ENCODE results near the gene PDE1A. TPM values are rescaled to one million over a fixed set of nuclear protein-coding genes. Genes with fewer than 3 reads are reported as not detected.

The PDE1A gene
- total and polyA plus RNA-seq, 2 donors (not counting 1 experiment from before 2014, with no cell fraction given): 0.07 TPM; not detected in 1

DNA sequence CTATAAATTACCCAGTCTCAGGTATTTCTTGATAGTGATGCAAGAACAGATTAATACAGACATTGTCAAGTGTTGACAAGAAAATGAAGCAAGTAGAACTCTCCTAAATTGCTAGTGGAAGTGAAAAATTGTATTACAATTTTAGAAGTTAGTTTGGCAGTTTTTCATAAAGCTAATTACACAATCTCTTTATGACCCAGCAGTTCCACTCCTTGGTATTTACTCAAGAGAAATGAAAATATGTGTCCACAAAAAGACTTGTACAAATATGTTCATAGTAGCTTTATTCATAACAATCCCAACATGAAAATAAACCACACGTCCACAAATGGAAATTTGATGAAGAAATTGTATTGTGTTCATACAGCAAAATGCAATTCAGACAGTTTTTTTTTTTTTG is 49.4 kb downstream of the PDE1A start:
- no peak for DNase-seq
- WGBS (ENCODE audit: insufficient coverage): no CpG with 5 or more reads among the region's 1 CpG

DNA sequence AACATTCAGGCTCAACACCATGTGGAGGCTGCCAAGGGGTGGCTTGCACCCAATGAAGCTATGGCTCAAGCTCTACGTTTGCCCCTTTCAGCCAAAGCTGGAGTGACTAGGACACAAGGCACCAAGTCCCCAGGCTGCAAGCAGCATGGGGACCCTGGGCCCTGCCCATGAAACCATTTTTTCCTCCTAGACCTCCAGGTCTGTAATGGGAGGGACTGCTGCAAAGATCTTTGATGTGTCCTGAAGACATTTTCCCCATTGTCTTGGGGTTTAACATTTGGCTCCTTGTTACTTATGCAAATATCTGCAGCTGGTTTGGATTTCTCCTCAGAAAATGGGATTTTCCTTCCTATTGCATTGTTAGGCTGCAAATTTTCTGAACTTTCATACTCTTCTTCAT is 51.0 kb downstream of the PDE1A start:
- CTCF ChIA-PET: no interaction called here
- POLR2A ChIA-PET: no interaction called here

More for the DNA sequence above, 49.4 kb downstream of the PDE1A start:
- ChIA-PET CTCF (no interaction called here), POLR2A (no interaction called here)
- Histone ChIP-seq H2AFZ (ENCODE audit: insufficient read depth, low read depth, low read length, poor library complexity, severe bottlenecking) (no peak overlapping the region), H3K36me3 (replicated peaks in 1 of 2; ENCODE audit: control extremely low read depth in 1 of 2, control insufficient read depth in 1 of 2, extremely low read depth in 1 of 2, insufficient read depth in 2 of 2, low read length in 1 of 2) (no peaks in the 10 kb centered on the region), H3K4me3 (ENCODE audit: control extremely low read depth in 1 of 5, extremely low read depth in 1 of 5, insufficient read depth in 1 of 5, low read depth in 2 of 5, low read length in 4 of 5) (no peak overlapping the region), H3K4me2 (replicated peaks; ENCODE audit: low read depth, low read length, poor library complexity, severe bottlenecking) (no peak overlapping the region), H3K9ac (ENCODE audit: low read length) (no peak overlapping the region), H3K27ac (ENCODE audit: low read length in 2 of 2) (no peak overlapping the region), H3K9me3 (ENCODE audit: control extremely low read depth in 1 of 3, control insufficient read depth in 2 of 3, insufficient read depth in 1 of 3, low read length in 2 of 3) (peaks cover 0 to 12% (median 0%) of the 10 kb centered on the region in 3 donors), H3K79me2 (ENCODE audit: control insufficient read depth, insufficient read depth, low read length) (no peaks in the 10 kb centered on the region), H3K27me3 (replicated peaks in 1 of 4; ENCODE audit: control extremely low read depth in 1 of 4, control insufficient read depth in 3 of 4, insufficient read depth in 4 of 4, low read length in 3 of 4) (no peaks in the 10 kb centered on the region), H4K20me1 (ENCODE audit: control insufficient read depth, insufficient read depth, low read length, poor library complexity, severe bottlenecking) (no peaks in the 10 kb centered on the region), H3K4me1 (ENCODE audit: control insufficient read depth in 2 of 2, insufficient read depth in 2 of 2, low read length in 2 of 2) (no peaks in the 10 kb centered on the region)
- no peaks in the 10 kb centered on the region for H3K27me3 Mint-ChIP-seq
- H3K27ac Mint-ChIP-seq: no peak overlapping the region
- no peak overlapping the region for H3K4me3 Mint-ChIP-seq
- H3K9me3 Mint-ChIP-seq (ENCODE audit: insufficient read depth): peaks cover 9% of the 10 kb centered on the region
- no peak for ATAC-seq (ENCODE audit: low read depth)
- intact Hi-C loops (cut with micrococcal nuclease): no loop called here
- H3K4me1 Mint-ChIP-seq: no peaks in the 10 kb centered on the region
- TF ChIP-seq CTCF (IDR thresholded peaks at IDR 0.05): no peak
- no peak for TF ChIP-seq EZH2 (IDR thresholded peaks at IDR 0.05; ENCODE audit: borderline replicate concordance, insufficient read depth, low read depth, low read length, poor library complexity, severe bottlenecking)

More for the DNA sequence above, 51.0 kb downstream of the PDE1A start:
- ATAC-seq (ENCODE audit: low read depth): no peak
- intact Hi-C loops (cut with micrococcal nuclease): no loop called here
- TF ChIP-seq EZH2 (IDR thresholded peaks at IDR 0.05; ENCODE audit: borderline replicate concordance, insufficient read depth, low read depth, low read length, poor library complexity, severe bottlenecking) (no peak), CTCF (IDR thresholded peaks at IDR 0.05) (no peak)
- Histone ChIP-seq H3K79me2 (ENCODE audit: control insufficient read depth, insufficient read depth, low read length) (no peaks in the 10 kb centered on the region), H3K4me1 (ENCODE audit: control insufficient read depth in 2 of 2, insufficient read depth in 2 of 2, low read length in 2 of 2) (no peaks in the 10 kb centered on the region), H3K27me3 (replicated peaks in 1 of 4; ENCODE audit: control extremely low read depth in 1 of 4, control insufficient read depth in 3 of 4, insufficient read depth in 4 of 4, low read length in 3 of 4) (no peaks in the 10 kb centered on the region), H3K4me3 (ENCODE audit: control extremely low read depth in 1 of 5, extremely low read depth in 1 of 5, insufficient read depth in 1 of 5, low read depth in 2 of 5, low read length in 4 of 5) (no peak overlapping the region), H3K9me3 (ENCODE audit: control extremely low read depth in 1 of 3, control insufficient read depth in 2 of 3, insufficient read depth in 1 of 3, low read length in 2 of 3) (peaks cover 0 to 12% (median 0%) of the 10 kb centered on the region in 3 donors), H2AFZ (ENCODE audit: insufficient read depth, low read depth, low read length, poor library complexity, severe bottlenecking) (no peak overlapping the region), H3K36me3 (replicated peaks in 1 of 2; ENCODE audit: control extremely low read depth in 1 of 2, control insufficient read depth in 1 of 2, extremely low read depth in 1 of 2, insufficient read depth in 2 of 2, low read length in 1 of 2) (no peaks in the 10 kb centered on the region), H3K4me2 (replicated peaks; ENCODE audit: low read depth, low read length, poor library complexity, severe bottlenecking) (no peak overlapping the region), H3K9ac (ENCODE audit: low read length) (no peak overlapping the region), H4K20me1 (ENCODE audit: control insufficient read depth, insufficient read depth, low read length, poor library complexity, severe bottlenecking) (no peaks in the 10 kb centered on the region), H3K27ac (ENCODE audit: low read length in 2 of 2) (no peak overlapping the region)
- Mint-ChIP-seq H3K27ac (no peak overlapping the region), H3K27me3 (no peaks in the 10 kb centered on the region), H3K9me3 (ENCODE audit: insufficient read depth) (peaks cover 9% of the 10 kb centered on the region), H3K4me1 (no peaks in the 10 kb centered on the region), H3K4me3 (no peak overlapping the region)
- 43% methylated on average over 1 of the region's 1 CpG for WGBS (ENCODE audit: insufficient coverage)
- DNase-seq: no peak

Data from B cell (primary cell).